ENCODE measurements around the gene BAMBI. TPM values are rescaled to one million over a fixed set of nuclear protein-coding genes. Genes with fewer than 3 reads are reported as not detected.

Gene BAMBI
- total and polyA plus RNA-seq, 8 donors, result 2.3 to 7.9 (median 3.8) TPM

DNA sequence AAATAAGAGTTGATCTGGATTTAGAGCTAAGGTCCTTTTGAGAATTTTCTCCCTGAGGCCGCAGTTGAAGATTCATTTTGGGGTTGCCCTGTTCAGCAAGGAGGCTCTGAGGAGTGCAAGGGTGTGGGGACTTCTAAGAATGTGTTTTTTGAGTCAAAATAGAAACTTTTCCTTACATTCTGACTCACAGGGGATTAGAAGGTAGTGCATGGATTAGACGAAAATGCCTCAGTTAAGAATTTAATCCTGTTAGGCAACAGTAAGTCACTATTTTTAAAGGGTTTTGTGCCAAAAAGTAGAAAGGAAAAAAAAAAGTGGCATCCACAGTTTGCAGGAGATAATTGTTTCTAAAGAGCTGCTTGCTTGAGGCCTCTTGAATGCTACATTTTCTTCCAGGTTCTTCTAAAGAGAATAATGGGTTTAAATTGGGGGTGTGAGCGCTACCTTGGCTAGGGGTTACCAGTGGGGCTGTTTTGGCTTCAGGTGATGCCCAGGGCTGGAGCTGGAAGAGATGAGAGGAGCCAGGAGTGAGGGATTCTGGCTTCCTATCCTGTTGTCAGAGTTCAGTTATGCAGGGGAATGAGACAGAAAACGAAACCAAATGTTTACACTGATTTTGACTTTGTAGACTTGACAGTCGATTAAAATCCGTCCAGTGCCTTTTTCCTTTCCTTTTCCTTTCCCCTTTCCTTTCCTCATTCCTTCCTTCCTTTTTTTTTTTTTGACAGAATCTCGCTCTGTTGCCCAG lies 52.9 kb downstream of the BAMBI start:
- no peaks in the 10 kb centered on the region for H3K9me3 ChIP-seq
- ATAC-seq (no peak), DNase-seq (no peak), FAIRE-seq (no peak)
- 71 to 78% methylated on average over 7 of the region's 7 CpGs for WGBS, 2 donors
- H3K4me3 ChIP-seq, result no peak overlapping the region
- H3K36me3 ChIP-seq, result no peaks in the 10 kb centered on the region
- H3K27me3 ChIP-seq, result no peaks in the 10 kb centered on the region
- intact Hi-C loops (cut with DNase I), result no loop called here
- TF ChIP-seq, protein P1, sequence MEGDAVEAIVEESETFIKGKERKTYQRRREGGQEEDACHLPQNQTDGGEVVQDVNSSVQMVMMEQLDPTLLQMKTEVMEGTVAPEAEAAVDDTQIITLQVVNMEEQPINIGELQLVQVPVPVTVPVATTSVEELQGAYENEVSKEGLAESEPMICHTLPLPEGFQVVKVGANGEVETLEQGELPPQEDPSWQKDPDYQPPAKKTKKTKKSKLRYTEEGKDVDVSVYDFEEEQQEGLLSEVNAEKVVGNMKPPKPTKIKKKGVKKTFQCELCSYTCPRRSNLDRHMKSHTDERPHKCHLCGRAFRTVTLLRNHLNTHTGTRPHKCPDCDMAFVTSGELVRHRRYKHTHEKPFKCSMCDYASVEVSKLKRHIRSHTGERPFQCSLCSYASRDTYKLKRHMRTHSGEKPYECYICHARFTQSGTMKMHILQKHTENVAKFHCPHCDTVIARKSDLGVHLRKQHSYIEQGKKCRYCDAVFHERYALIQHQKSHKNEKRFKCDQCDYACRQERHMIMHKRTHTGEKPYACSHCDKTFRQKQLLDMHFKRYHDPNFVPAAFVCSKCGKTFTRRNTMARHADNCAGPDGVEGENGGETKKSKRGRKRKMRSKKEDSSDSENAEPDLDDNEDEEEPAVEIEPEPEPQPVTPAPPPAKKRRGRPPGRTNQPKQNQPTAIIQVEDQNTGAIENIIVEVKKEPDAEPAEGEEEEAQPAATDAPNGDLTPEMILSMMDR (IDR thresholded peaks at IDR 0.05), result no peak
- H3K27ac ChIP-seq, result no peak overlapping the region
- no peaks in the 10 kb centered on the region for H3K4me1 ChIP-seq

DNA sequence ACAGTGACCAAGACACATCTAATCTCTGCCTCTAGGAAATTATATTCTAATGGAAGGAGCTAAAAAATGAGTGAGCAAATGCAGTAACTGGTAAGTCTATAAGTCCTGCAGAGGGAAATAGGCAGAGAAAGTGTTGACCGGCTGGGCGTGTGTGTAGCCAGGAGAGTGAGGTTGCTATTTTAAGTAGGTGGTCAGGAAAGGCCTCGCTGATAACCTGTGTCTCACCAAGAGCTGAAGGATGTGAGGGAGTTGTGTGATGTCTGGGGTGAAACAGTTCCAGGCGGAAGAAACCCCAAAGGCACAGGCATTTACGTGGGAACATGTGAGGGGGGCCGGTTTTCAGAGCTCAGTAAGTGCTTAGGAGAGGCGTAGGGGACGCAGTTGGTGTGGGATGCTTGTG lies 54.8 kb downstream of the BAMBI start:
- ATAC-seq (no peak), FAIRE-seq (no peak), DNase-seq (no peak)
- H3K4me1 ChIP-seq, result no peaks in the 10 kb centered on the region
- H3K4me3 ChIP-seq, result no peak overlapping the region
- H3K27me3 ChIP-seq, result no peaks in the 10 kb centered on the region
- no peaks in the 10 kb centered on the region for H3K36me3 ChIP-seq
- 93 to 97% methylated on average over 8 of the region's 8 CpGs for WGBS, 2 donors
- H3K27ac ChIP-seq, result no peak overlapping the region
- no peaks in the 10 kb centered on the region for H3K9me3 ChIP-seq
- TF ChIP-seq, protein P1 (IDR thresholded peaks at IDR 0.05), result no peak
- intact Hi-C loops (cut with DNase I), result no loop called here

Other genes starting within 250 kb of the BAMBI start
- gene WAC, start 144.4 kb upstream of the BAMBI start, total RNA-seq, result 10 to 100 TPM; 41.6 to 70.5 (median 45.9) TPM
- gene WAC, start 144.4 kb upstream of the BAMBI start, polyA plus RNA-seq, result 10 to 100 TPM; 17.4 to 34.3 TPM

Measured in pancreas (tissue), 10 donors.